Chondrocyte (in vitro differentiated cells): ENCODE results near the gene MMP21. TPM values are rescaled to one million over a fixed set of nuclear protein-coding genes. Genes with fewer than 3 reads are reported as not detected.

ENCODE experiments used
- DNase-seq: peaks from one replicate; pipeline ENCODE4 v3.0.0; 2021; ENCODE audit warnings: mixed read lengths, low spot score
- H3K27ac Mint-ChIP-seq: one replicate; pipeline ENCODE4 v1.8.0; 2021; ENCODE audit warnings: mild to moderate bottlenecking, moderate library complexity, mixed read lengths; ENCODE audit not compliant: unreplicated experiment
- H3K27me3 Mint-ChIP-seq: 2 replicates; pipeline ENCODE4 v1.8.0; 2021; ENCODE audit warnings: low read depth, mixed read lengths
- H3K36me3 Mint-ChIP-seq: 2 replicates; pipeline ENCODE4 v1.8.0; 2021; ENCODE audit warnings: low read depth, mixed read lengths
- H3K4me1 Mint-ChIP-seq: 2 replicates; pipeline ENCODE4 v1.8.0; 2021; ENCODE audit warnings: low read depth, mild to moderate bottlenecking, mixed read lengths
- H3K4me3 Mint-ChIP-seq: one replicate; pipeline ENCODE4 v1.8.0; 2021; ENCODE audit warnings: mild to moderate bottlenecking, moderate library complexity, mixed read lengths; ENCODE audit not compliant: unreplicated experiment
- H3K9me3 Mint-ChIP-seq: 2 replicates; pipeline ENCODE4 v1.8.0; 2021; ENCODE audit warnings: low read depth, mixed read lengths
- total RNA-seq: library from RNA; stranded (reverse); gene quantifications from 3 replicates; pipeline ENCODE4 v1.2.1, GENCODE V29; 2021
- TF ChIP-seq, protein P1 (sequence below): fragments of 200-600 bp; sonication (generic); IDR thresholded peaks from 2 replicates; pipeline ENCODE4 v1.5.0; 2021; ENCODE audit warnings: antibody characterized with exemption, mild to moderate bottlenecking, moderate library complexity

Gene MMP21
- total RNA-seq, 1 donor from 2014 or later = not detected

DNA sequence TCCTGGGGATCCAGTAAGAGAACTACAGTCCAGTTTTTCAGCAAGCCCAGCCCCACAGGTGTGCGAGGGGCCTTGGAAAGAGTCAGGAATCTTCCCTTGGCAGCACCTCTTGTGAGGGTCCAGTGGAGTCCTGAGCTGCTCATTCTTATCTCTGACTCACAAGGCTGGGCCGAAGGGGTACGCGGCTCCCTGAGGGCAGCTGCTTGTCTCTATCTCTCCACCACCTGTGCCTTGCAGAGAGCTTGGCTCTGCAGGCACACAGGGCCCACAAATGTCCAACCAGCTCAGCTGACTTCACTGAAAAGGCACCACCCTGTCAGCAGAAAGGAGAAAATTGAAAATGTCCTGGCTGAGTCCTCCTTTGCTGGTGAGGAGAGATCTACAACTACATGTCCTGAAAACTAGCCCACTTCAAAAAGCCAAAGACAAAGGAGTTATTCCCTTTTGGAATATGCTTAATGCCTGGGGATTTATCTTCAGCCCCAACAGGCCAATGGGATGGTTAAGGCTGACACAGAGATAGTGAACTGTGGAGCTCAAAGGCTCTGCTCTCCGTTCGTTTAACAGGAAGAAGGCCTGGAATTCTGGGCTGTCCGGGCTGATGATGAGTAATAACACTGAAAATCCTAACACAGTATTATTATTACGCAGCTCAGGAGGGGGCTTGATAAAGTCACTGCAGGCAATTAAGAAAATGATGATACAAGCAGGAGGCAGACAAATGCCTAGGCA is 24.0 kb upstream of the MMP21 start:
- H3K27me3 Mint-ChIP-seq = no peaks in the 10 kb centered on the region
- peak overlapping the region; percentile 32 for H3K27ac Mint-ChIP-seq
- H3K4me3 Mint-ChIP-seq = no peak overlapping the region
- H3K4me1 Mint-ChIP-seq = no peaks in the 10 kb centered on the region
- peaks cover 8% of the 10 kb centered on the region for H3K36me3 Mint-ChIP-seq
- TF ChIP-seq, protein P1, sequence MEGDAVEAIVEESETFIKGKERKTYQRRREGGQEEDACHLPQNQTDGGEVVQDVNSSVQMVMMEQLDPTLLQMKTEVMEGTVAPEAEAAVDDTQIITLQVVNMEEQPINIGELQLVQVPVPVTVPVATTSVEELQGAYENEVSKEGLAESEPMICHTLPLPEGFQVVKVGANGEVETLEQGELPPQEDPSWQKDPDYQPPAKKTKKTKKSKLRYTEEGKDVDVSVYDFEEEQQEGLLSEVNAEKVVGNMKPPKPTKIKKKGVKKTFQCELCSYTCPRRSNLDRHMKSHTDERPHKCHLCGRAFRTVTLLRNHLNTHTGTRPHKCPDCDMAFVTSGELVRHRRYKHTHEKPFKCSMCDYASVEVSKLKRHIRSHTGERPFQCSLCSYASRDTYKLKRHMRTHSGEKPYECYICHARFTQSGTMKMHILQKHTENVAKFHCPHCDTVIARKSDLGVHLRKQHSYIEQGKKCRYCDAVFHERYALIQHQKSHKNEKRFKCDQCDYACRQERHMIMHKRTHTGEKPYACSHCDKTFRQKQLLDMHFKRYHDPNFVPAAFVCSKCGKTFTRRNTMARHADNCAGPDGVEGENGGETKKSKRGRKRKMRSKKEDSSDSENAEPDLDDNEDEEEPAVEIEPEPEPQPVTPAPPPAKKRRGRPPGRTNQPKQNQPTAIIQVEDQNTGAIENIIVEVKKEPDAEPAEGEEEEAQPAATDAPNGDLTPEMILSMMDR = no peak
- DNase-seq = no peak
- H3K9me3 Mint-ChIP-seq = no peaks in the 10 kb centered on the region

DNA sequence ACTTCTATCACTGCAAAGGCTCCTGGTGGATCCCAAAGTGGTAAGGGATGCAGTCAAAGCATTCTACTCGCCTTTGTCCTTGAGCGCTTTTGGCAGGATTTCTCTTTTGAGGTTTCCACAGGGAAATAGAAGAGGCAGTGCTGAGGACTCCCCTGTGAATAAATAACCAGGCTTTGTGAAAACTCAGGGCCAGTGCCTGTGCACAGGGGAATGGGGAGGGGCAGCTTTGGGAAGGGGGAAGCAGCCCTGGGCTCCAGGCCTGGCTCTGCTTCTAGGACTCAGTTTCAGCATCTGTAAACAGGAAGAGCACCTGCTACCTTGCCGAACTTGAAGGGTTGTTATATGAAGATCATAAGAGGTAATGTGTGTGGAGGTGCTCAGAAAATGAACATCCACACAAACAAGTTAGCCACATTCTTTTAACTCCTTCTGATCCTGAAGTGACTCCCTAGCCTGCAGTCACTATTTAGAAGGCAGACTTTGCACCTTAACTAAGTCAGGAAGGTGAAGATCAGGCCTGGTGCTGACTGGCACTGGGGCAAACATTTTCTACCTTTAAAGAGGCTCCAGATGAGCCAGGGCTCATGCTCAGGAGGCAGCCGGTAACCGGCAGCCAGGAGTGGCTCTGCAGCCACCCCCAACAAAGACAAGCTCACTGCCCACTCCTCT is 22.5 kb upstream of the MMP21 start:
- DNase-seq = no peak
- Mint-ChIP-seq H3K9me3 (no peaks in the 10 kb centered on the region), H3K36me3 (peaks cover 17% of the 10 kb centered on the region), H3K27me3 (no peaks in the 10 kb centered on the region), H3K4me1 (no peaks in the 10 kb centered on the region), H3K27ac (no peak overlapping the region), H3K4me3 (no peak overlapping the region)
- TF ChIP-seq, protein P1 = no peak

DNA sequence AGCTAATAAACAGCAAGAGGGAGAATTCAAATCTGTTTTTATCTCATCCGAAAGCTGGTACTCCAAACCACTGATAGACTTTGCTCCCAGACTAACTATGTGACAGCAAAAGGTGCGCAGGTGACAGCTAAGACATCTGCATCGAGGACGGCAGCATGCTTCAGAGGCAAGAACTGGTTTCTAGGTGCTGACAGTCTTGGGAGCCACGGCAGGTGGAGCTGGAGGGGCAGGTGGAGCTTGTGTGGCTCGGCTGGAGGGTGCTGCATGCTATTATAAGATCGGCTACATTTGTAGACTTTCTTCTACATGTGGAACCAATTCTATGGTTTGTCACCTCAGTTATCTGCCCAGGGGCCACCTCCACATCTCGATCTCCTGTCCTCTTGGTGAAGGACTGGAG is 21.8 kb upstream of the MMP21 start:
- Mint-ChIP-seq H3K4me3 (no peak overlapping the region), H3K27me3 (no peaks in the 10 kb centered on the region), H3K9me3 (no peaks in the 10 kb centered on the region), H3K27ac (no peak overlapping the region), H3K36me3 (peaks cover 20% of the 10 kb centered on the region), H3K4me1 (no peaks in the 10 kb centered on the region)
- TF ChIP-seq, protein P1 = no peak
- no peak for DNase-seq

DNA sequence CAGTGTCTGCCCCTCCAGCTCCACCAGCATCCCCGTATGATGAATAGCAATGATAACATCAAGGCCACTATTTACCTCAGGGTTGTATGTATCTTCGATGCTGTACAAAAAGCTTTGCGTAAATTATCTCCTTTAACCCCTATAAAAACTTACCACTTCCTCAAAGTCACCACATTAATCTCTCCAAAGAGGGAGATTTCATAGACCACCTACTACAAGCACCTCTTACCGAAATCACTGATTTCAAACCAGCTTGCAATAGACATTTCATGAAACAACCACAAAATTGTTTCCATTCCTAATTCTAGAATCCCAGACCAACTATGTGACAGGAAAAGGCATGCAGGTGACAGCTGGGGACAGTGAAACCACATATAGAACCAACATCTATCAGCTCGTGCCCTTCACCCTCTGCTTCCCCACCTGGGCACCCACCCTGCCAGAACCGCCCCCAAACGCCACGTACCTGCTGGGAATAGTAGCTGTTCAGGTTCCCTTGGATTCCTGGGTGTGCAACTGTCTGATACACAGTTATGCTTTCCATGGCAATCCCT is 20.1 kb upstream of the MMP21 start:
- TF ChIP-seq, protein P1 = no peak
- no peak overlapping the region for H3K4me3 Mint-ChIP-seq
- H3K9me3 Mint-ChIP-seq = no peaks in the 10 kb centered on the region
- no peak overlapping the region for H3K27ac Mint-ChIP-seq
- H3K27me3 Mint-ChIP-seq = no peaks in the 10 kb centered on the region
- no peaks in the 10 kb centered on the region for H3K4me1 Mint-ChIP-seq
- DNase-seq = no peak
- peaks cover 26% of the 10 kb centered on the region for H3K36me3 Mint-ChIP-seq

DNA sequence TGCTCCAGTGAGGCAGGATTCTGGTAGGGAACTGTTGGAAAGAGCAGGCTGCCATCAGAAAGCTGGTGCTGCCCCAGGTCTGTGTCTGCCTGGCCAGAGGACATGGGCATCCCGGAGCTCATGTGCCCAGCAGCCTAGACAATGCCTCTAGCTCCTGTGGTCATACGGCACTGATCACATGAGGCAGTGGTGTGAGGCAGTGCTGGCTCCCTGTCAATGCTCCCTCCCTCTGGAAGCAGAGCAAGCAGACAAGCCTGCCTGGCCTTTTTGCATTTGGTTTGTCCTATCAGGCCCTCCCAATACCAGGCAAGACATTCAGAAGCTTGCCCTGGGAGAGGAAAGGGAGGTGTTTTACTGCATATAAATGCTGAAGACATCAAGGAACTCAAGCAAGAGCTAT is 19.5 kb upstream of the MMP21 start:
- TF ChIP-seq, protein P1 = no peak
- Mint-ChIP-seq H3K4me3 (no peak overlapping the region), H3K27me3 (no peaks in the 10 kb centered on the region), H3K36me3 (peaks cover 27% of the 10 kb centered on the region), H3K4me1 (no peaks in the 10 kb centered on the region), H3K27ac (no peak overlapping the region), H3K9me3 (no peaks in the 10 kb centered on the region)
- no peak for DNase-seq
